ENCODE measurements around the gene TNNT2.

- TF ChIP-seq CTCF (conservative IDR thresholded peaks at IDR 0.05; ENCODE audit: low read depth, low read length) (no peak), EZH2 (IDR thresholded peaks at IDR 0.05; ENCODE audit: borderline replicate concordance, low read depth, low read length, poor library complexity, severe bottlenecking) (no peak)
These were observed 53.2 kb downstream of the TNNT2 start for GRCh38 chr1:201324306-201324705.

Data from A673 (cell line).